ENCODE results near the gene CES2. TPM values are rescaled to one million over a fixed set of nuclear protein-coding genes. Genes with fewer than 3 reads are reported as not detected.

Gene CES2
- total RNA-seq, 1 experiment from 2014 or later = 54.3 TPM

GRCh38 chr16:66902648-66903543, 32.4 kb upstream of the CES2 start:
- DNase-seq (ENCODE audit: low spot score) = no peak

DNA sequence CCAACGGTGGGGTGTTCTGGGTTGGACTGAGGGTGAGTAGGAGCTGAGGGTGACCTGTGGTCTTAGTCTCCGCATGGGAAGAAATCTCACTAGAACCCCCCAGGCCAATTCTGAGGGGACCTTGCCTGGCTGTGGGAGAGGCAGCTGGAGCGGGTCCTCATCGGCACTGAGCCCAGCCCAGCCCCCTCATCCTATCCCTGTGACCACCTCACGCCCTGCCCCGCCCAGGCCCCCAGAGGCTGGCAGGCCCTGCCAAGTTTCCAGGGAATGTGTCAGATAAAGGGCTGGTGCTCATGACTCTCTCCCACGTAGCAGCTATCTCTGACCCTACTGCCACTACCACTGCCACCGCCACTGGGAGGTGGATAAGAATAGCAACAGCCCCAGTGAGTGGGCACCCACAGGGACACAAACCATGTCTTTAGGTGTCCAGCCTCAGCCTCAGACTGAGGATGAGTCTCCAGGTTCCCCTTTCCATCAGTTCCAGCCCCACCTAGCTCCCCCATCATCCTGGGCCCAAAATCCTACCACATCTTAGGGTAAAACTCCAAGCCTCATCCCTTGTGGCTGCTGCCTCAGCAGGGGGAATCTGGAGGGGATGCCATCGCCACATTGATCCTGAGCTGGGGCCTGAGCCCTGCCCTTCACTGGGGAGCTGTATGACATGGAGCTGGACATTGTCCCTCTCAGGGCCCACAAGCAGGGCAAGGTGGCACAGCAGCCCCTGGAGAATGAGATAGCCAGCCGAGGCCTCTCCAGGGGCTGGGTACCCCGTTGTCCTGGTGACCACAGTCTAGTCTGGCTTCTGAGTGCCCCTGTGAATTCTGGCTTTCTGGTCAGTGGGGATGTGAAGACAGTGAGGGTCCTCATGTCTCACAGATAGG, 31.5 kb upstream of the CES2 start:
- no peak for DNase-seq (ENCODE audit: low spot score)

- no peak for DNase-seq (ENCODE audit: low spot score)
Measured at GRCh38 chr16:66904428-66904845, 30.9 kb upstream of the CES2 start.

DNA sequence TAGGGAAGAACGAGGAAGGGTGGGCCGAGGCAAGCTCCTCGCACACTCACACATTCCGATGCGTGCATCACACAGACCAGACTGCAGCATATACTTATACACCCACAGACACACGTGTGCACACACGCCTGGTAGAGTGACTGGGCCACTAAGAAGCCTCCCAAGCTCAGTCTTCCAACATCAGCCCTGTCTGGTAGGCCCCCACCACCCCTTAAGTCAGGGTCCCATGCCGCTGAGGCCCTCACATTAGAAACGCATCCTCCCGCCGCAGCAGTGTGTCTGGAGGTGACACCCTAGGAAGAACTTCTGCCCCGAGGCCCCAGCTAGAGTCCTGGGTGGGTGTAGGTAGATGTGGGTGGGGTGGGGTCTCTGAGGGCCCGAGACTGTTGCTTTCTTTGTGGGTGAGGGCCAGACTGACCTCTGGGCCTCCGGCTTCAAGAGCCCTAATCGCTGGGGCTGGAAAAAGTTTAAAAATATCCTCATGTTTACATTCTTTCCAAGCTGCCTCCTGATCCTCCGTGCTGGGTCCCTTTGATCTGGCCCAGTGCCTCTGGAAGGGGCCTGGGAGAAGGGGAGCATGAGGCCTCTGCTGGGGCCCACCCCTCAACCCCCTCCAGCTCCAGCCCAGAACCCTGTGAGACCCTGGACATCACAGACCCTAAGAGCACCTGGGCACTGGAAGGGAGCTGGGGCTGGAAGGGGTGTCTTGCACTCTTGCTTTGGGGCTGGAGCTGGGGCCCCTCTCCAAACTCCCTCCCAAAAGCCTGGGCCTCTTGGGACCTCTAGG, 30.3 kb upstream of the CES2 start:
- no peak for DNase-seq (ENCODE audit: low spot score)

- DNase-seq (ENCODE audit: low spot score) = peak; percentile 83
Measured at GRCh38 chr16:66905633-66906539, 29.4 kb upstream of the CES2 start.

GRCh38 chr16:66906916-66907836, 28.1 kb upstream of the CES2 start:
- no peak for DNase-seq (ENCODE audit: low spot score)

- no peak for DNase-seq (ENCODE audit: low spot score)
Measured at GRCh38 chr16:66908116-66908515, 27.2 kb upstream of the CES2 start.

GRCh38 chr16:66908762-66909559, 26.4 kb upstream of the CES2 start:
- no peak for DNase-seq (ENCODE audit: low spot score)

DNA sequence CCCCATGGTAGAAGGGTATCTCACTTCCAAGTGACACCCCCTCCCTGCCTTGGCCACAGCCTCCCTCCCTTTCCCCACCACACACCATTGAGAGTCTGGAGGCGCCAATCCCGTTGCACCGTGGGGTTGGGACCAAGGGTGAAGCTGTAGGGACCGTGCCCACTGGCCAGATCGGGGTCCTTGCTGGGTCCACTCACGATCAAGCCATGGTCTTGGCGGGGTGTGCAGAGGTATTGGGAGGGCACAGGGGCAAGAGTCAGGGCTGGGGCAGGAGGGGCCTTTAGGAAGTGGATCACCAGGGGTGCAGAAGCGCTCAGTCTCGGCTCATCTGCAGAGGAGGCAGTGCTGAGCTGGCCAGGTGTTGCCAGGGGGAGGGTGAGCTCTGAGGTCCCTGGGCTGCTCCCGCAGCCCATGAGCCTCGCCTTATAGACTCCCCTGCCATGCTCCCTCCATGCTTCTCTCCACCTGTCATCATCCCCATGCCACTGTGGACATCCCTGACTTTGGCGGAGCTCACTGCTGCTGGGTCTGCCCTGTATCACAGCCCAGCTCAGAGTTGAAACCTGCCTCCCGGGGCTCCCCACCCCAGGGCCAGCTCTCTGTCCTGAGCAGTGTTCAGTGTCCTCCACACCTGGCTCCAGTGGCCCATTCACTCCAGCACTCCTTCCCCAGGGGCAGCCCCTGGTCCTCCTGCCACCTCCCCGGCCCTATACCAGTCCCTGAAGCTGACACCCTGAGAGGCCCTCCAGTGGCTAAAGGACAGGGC, 25.0 kb upstream of the CES2 start:
- DNase-seq (ENCODE audit: low spot score) = no peak

DNA sequence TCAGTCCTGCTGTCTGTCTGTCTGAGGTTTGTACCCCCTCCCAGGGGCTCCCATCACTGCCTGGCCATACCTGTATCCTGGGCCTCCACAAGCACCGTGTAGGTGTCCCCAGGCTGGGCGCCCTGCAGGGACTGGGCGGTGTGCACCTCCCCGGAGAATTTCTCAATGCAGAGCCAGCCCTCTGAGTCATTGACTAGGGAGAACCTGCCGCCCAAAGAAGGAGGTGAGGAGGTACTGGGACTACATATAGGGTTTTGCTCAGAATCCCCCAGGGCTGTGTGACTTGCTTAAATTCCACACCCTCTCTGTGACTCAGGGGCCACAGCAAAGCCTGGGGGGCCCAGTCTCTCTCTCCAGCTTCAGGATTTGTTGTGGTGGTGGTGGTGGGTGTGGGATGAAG, 24.2 kb upstream of the CES2 start:
- no peak for DNase-seq (ENCODE audit: low spot score)

DNA sequence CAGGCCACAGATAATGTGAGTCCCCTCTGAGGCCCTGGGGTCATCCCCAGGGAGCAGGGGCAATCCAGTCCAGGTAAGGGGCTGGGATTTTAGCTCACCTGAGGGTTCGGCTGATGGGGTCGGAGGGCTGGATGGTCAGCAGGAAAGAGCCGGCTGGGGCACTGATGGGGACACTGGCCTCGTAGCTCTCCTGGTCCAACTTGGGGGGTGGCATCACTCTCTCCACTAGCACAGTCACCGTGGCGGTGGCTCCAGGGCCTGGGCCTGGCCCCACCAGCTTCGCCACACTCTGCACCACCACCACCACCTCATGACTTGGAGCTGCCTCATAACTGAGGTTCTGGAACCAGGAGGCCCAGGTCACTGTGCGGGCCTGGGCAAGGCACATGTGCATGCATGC, 23.5 kb upstream of the CES2 start:
- DNase-seq (ENCODE audit: low spot score) = no peak

GRCh38 chr16:66913081-66913480, 22.2 kb upstream of the CES2 start:
- DNase-seq (ENCODE audit: low spot score) = no peak

- DNase-seq (ENCODE audit: low spot score) = no peak
Measured at GRCh38 chr16:66913711-66914110, 21.6 kb upstream of the CES2 start.

DNA sequence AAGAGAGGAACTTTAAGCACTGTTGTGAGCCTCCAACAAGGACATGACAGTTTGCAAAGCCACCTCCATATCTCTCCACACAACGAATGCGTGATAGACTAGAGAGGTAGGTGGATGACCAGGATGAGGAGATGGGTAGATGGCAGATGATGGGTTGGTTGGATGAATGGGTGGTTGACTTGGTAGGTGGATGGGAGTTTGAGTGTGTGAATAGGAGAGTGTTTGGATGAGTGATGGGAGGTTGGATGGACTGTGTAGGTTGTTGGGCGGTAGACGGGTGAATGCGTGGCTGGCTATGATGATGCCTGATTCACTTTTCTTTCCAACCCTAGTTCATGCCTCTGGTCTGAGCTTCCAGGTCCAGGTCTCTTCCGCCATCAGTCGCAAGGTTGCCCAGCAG, 20.8 kb upstream of the CES2 start:
- DNase-seq (ENCODE audit: low spot score) = no peak

DNA sequence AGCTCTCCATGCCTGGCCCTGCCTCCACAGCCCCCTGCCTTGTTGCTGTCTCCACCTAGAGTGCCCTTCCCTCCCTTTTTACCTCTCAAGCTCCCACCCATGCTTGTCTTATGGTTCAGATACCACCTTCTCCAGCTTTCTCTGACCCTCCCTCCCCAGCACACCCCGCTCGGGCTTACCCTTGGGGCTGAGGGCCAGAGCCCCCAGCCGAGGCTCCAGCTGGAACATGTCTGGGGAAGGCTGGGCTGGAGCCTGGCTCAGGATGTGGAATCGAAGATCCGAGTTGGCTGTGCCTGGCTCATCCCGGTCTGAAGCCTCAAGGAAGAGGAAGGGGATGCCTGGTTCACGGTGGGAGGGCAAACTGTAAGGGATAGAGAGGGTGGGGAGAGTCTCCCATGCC, 20.3 kb upstream of the CES2 start:
- DNase-seq (ENCODE audit: low spot score) = no peak

DNA sequence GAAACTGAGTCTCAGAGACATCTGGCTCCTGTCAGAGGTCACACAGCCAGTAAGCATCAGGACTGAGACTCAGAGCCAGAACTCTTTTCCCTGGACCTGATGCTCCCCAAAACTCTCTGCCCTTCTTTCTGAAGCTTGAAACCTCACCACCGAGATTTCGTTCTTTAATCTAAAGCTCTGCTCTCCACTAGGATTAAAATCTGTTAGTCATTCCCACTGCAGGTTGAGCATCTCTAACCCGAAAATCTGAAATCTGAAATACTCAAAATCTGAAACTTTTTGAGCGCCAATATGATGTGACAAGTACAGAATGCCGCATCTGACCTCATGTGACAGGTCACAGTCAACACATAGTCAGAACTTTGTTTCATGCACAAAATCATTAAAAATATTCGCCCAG, 18.8 kb upstream of the CES2 start:
- no peak for DNase-seq (ENCODE audit: low spot score)

GRCh38 chr16:66917741-66918140, 17.6 kb upstream of the CES2 start:
- no peak for DNase-seq (ENCODE audit: low spot score)

DNA sequence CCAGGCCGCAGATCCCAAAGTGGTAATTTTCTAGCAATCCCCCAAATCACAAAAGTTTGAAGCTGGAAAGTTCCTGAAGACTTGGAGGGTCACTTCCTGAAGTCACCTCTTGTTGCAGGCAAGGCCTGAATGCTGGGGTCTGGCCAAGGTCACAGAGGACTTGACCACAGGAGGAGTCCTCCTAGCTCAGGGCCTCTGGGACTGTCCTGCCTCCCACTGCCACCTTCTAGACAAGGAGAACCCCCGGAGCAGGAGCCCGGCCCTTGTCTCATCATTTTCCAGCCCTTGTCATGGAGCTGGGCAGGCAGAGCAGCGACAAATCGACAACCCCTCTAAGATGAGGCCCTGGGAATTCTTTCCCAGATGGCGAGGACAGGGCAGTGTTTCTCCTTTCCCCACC, 17.0 kb upstream of the CES2 start:
- DNase-seq (ENCODE audit: low spot score) = no peak

Data from HT-29 (cell line).